GOT3 (cell line): ENCODE data around the gene NPAS4.
"Not testable (repeated sequence)": the region's sequence is repeated elsewhere in the genome, so short reads cannot be mapped to it uniquely, and the experiment has no call there.

Source experiments
- DNase-seq: peaks from one replicate; lab custom pipeline; 2025; ENCODE audit warnings: mixed read lengths; lab: John Stamatoyannopoulos, UW

Gene NPAS4

GRCh38 chr11:66420671-66421476 lies at the start of gene NPAS4:
Gene NPAS4 (plus strand): TSS chr11:66421035. CDS start chr11:66421180, 145 bp downstream.
- DNase-seq, result no peak

GRCh38 chr11:66371627-66372415 lies 49.0 kb upstream of the NPAS4 start, which contains the start of gene SLC29A2:
Gene SLC29A2 (minus strand): TSS chr11:66371760. CDS start chr11:66371591, 169 bp downstream.
- DNase-seq, result no peak

GRCh38 chr11:66373265-66373664 lies 47.6 kb upstream of the NPAS4 start:
- DNase-seq, result no peak

GRCh38 chr11:66373690-66374287 lies 47.0 kb upstream of the NPAS4 start:
- not testable (repeated sequence) for DNase-seq

- not testable (repeated sequence) for DNase-seq
Measured at GRCh38 chr11:66380264-66380663, 40.6 kb upstream of the NPAS4 start.

GRCh38 chr11:66384316-66384715 lies 36.5 kb upstream of the NPAS4 start:
- DNase-seq, result not testable (repeated sequence)

GRCh38 chr11:66386171-66387069 lies 34.4 kb upstream of the NPAS4 start:
- DNase-seq, result peak; percentile 58

- DNase-seq, result peak; percentile 22
Measured at GRCh38 chr11:66388780-66389386, 32.0 kb upstream of the NPAS4 start.

- DNase-seq, result no peak
Measured at GRCh38 chr11:66391322-66391721, 29.5 kb upstream of the NPAS4 start.

GRCh38 chr11:66393954-66394353 lies 26.9 kb upstream of the NPAS4 start:
- no peak for DNase-seq

GRCh38 chr11:66407651-66408050 lies 13.2 kb upstream of the NPAS4 start:
- DNase-seq, result no peak

- DNase-seq, result peak; percentile 58
Measured at GRCh38 chr11:66408488-66409214, 12.2 kb upstream of the NPAS4 start.

GRCh38 chr11:66409226-66409625 lies 11.6 kb upstream of the NPAS4 start:
- DNase-seq, result no peak

GRCh38 chr11:66410191-66410590 lies 10.6 kb upstream of the NPAS4 start:
- DNase-seq, result no peak

GRCh38 chr11:66411323-66411722 lies 9.5 kb upstream of the NPAS4 start:
- DNase-seq, result no peak

- DNase-seq, result no peak
Measured at GRCh38 chr11:66412110-66412509, 8.7 kb upstream of the NPAS4 start.

GRCh38 chr11:66413167-66413566 lies 7.7 kb upstream of the NPAS4 start:
- no peak for DNase-seq

GRCh38 chr11:66414120-66414934 lies 6.5 kb upstream of the NPAS4 start:
- no peak for DNase-seq

- no peak for DNase-seq
Measured at GRCh38 chr11:66415423-66415822, 5.4 kb upstream of the NPAS4 start.
